Measurements from ENCODE around the gene CARNS1.

GRCh38 chr11:67416416-67417335 lies 1.2 kb downstream of the CARNS1 start:
- TF ChIP-seq EZH2 (IDR thresholded peaks at IDR 0.05; ENCODE audit: insufficient read depth, poor library complexity, severe bottlenecking) (no peak), EZH2phosphoT487 (IDR thresholded peaks at IDR 0.05; ENCODE audit: insufficient read depth, low read depth) (no peak)
